ENCODE results near the gene IGFLR1.

The IGFLR1 gene

GRCh38 chr19:35723671-35724070, 18.6 kb downstream of the IGFLR1 start:
- no peak for DNase-seq

GRCh38 chr19:35722897-35723296, 19.4 kb downstream of the IGFLR1 start:
- DNase-seq, result no peak

- no peak for DNase-seq
Measured at GRCh38 chr19:35722461-35722860, 19.8 kb downstream of the IGFLR1 start.

GRCh38 chr19:35721374-35721773, 20.9 kb downstream of the IGFLR1 start:
- no peak for DNase-seq

- DNase-seq, result no peak
Measured at GRCh38 chr19:35720648-35721047, 21.6 kb downstream of the IGFLR1 start.

GRCh38 chr19:35720163-35720524, 22.1 kb downstream of the IGFLR1 start:
- no peak for DNase-seq

GRCh38 chr19:35719402-35720162, 22.7 kb downstream of the IGFLR1 start:
- no peak for DNase-seq

GRCh38 chr19:35718345-35719041, 23.8 kb downstream of the IGFLR1 start:
- DNase-seq, result peak; percentile 85

- no peak for DNase-seq
Measured at GRCh38 chr19:35717665-35718344, 24.4 kb downstream of the IGFLR1 start, which contains the start of gene KMT2B. TSS of gene KMT2B (plus strand) at chr19:35718003. CDS start at chr19:35718019, 16 bp downstream.

- peak; percentile 99 for DNase-seq
Measured at GRCh38 chr19:35716801-35717664, 25.2 kb downstream of the IGFLR1 start.

- DNase-seq, result no peak
Measured at GRCh38 chr19:35715981-35716800, 26.1 kb downstream of the IGFLR1 start.

GRCh38 chr19:35715355-35715809, 26.9 kb downstream of the IGFLR1 start:
- DNase-seq, result no peak

GRCh38 chr19:35714601-35715354, 27.5 kb downstream of the IGFLR1 start:
- DNase-seq, result no peak

- no peak for DNase-seq
Measured at GRCh38 chr19:35713904-35714495, 28.3 kb downstream of the IGFLR1 start.

- no peak for DNase-seq
Measured at GRCh38 chr19:35713506-35713850, 28.8 kb downstream of the IGFLR1 start.

GRCh38 chr19:35712567-35713505, 29.4 kb downstream of the IGFLR1 start:
- peak; percentile 82 for DNase-seq

- DNase-seq, result peak; percentile 85
Measured at GRCh38 chr19:35710784-35711723, 31.2 kb downstream of the IGFLR1 start.

- DNase-seq, result no peak
Measured at GRCh38 chr19:35708391-35708790, 33.9 kb downstream of the IGFLR1 start.

Data from activated effector memory CD4-positive, alpha-beta T cell treated with anti-CD3 and anti-CD28 coated beads, Interleukin-2, amount 50 U/mL, for 16 hours (primary cell).